ENCODE data around the gene CDH13.

Gene CDH13

GRCh38 chr16:83723901-83724300 is 1097.1 kb downstream of the CDH13 start:
- Histone ChIP-seq H3K4me2 (ENCODE audit: low read length, poor library complexity, severe bottlenecking) (no peak overlapping the region), H3K36me3 (ENCODE audit: control insufficient read depth in 1 of 2, insufficient read depth in 2 of 2, low read depth in 1 of 2, low read length in 2 of 2) (no peaks in the 10 kb centered on the region), H3K4me3 (ENCODE audit: insufficient read depth in 1 of 2, low read depth in 1 of 2, low read length in 2 of 2) (no peak overlapping the region), H2BK5ac (ENCODE audit: low read depth, low read length, poor library complexity, severe bottlenecking) (no peak overlapping the region), H2AFZ (ENCODE audit: low read depth, low read length) (no peak overlapping the region), H3K4ac (ENCODE audit: low read depth in 1 of 2, low read length in 2 of 2) (no peak overlapping the region), H3K9ac (ENCODE audit: low read length) (no peak overlapping the region), H3K27me3 (ENCODE audit: control insufficient read depth in 1 of 2, insufficient read depth in 1 of 2, low read length in 2 of 2) (no peaks in the 10 kb centered on the region), H2BK120ac (ENCODE audit: low read depth, low read length) (no peak overlapping the region), H2AK5ac (ENCODE audit: low read length, severe bottlenecking) (no peak overlapping the region), H3K9me3 (ENCODE audit: control insufficient read depth, low read length) (peaks cover 3% of the 10 kb centered on the region), H2BK12ac (ENCODE audit: low read length in 2 of 2) (no peak overlapping the region), H4K91ac (ENCODE audit: low read length) (no peak overlapping the region), H3K23ac (ENCODE audit: low read length in 2 of 2) (no peak overlapping the region), H4K8ac (ENCODE audit: low read length) (no peak overlapping the region), H3K14ac (ENCODE audit: low read length in 2 of 2) (no peak overlapping the region), H3K18ac (ENCODE audit: low read depth in 1 of 2, low read length in 2 of 2) (no peak overlapping the region), H3K27ac (ENCODE audit: low read length, poor library complexity, severe bottlenecking) (no peak overlapping the region), H3K4me1 (ENCODE audit: control insufficient read depth, insufficient read depth, low read depth, low read length) (peaks cover 11% of the 10 kb centered on the region), H2BK15ac (ENCODE audit: low read depth, poor library complexity, severe bottlenecking) (no peak overlapping the region), H3K79me1 (replicated peaks; ENCODE audit: low read length, poor library complexity, severe bottlenecking) (no peaks in the 10 kb centered on the region)
- no peak for DNase-seq
- 97% methylated on average over 2 of the region's 2 CpGs for WGBS

DNA sequence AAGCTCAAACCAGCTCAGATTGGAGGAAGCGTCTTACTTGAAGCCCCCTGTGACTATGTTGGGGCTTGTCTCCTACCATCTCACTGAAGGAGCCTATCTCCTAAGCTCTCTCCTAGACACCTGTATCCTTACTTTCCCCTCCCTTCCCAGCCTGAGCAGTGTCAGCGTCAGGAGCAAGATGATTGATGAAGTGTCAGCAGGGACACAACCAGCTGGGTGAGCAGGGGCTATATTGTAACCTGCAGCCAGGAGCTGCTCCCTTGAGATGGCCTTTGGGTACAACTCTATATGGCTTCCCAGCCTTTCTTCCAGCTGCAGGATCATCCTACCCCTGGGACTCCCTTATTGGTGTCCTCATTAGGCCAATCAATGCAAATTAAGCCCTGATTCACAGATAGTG is 1097.8 kb downstream of the CDH13 start:
- Histone ChIP-seq H2BK120ac (ENCODE audit: low read depth, low read length) (no peak overlapping the region), H3K14ac (ENCODE audit: low read length in 2 of 2) (no peak overlapping the region), H3K36me3 (ENCODE audit: control insufficient read depth in 1 of 2, insufficient read depth in 2 of 2, low read depth in 1 of 2, low read length in 2 of 2) (no peaks in the 10 kb centered on the region), H4K8ac (ENCODE audit: low read length) (no peak overlapping the region), H4K91ac (ENCODE audit: low read length) (no peak overlapping the region), H3K18ac (ENCODE audit: low read depth in 1 of 2, low read length in 2 of 2) (no peak overlapping the region), H3K27ac (ENCODE audit: low read length, poor library complexity, severe bottlenecking) (no peak overlapping the region), H3K4me1 (ENCODE audit: control insufficient read depth, insufficient read depth, low read depth, low read length) (peaks cover 11% of the 10 kb centered on the region), H2AFZ (ENCODE audit: low read depth, low read length) (no peak overlapping the region), H2BK5ac (ENCODE audit: low read depth, low read length, poor library complexity, severe bottlenecking) (no peak overlapping the region), H3K9ac (ENCODE audit: low read length) (no peak overlapping the region), H3K4me3 (ENCODE audit: insufficient read depth in 1 of 2, low read depth in 1 of 2, low read length in 2 of 2) (no peak overlapping the region), H2AK5ac (ENCODE audit: low read length, severe bottlenecking) (peak overlapping the region; percentile 3), H3K79me1 (replicated peaks; ENCODE audit: low read length, poor library complexity, severe bottlenecking) (no peaks in the 10 kb centered on the region), H3K9me3 (ENCODE audit: control insufficient read depth, low read length) (peaks cover 3% of the 10 kb centered on the region), H3K4ac (ENCODE audit: low read depth in 1 of 2, low read length in 2 of 2) (no peak overlapping the region), H3K4me2 (ENCODE audit: low read length, poor library complexity, severe bottlenecking) (no peak overlapping the region), H3K27me3 (ENCODE audit: control insufficient read depth in 1 of 2, insufficient read depth in 1 of 2, low read length in 2 of 2) (no peaks in the 10 kb centered on the region), H2BK15ac (ENCODE audit: low read depth, poor library complexity, severe bottlenecking) (no peak overlapping the region), H3K23ac (ENCODE audit: low read length in 2 of 2) (no peak overlapping the region), H2BK12ac (ENCODE audit: low read length in 2 of 2) (no peak overlapping the region)
- no peak for DNase-seq
- 90% methylated on average over 2 of the region's 2 CpGs for whole genome bisulfite sequencing

DNA sequence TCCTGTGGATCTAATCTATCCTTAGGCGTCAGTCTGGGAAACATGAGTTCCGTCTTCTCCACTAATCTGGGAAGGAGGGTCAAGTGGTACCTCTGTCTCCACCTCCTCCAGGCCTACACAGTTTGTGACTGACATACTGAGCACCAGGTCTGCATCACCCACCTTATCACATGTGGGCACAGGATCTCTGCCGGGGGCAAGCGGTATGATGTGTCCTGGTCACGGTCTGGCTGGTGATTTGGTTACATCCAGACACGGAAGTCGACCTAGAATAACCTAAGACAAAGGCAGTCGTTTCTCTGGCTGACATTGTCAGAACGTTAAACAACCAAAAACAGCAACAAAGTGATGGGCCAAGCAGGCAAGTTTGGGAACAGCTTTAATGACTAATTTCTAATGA is 1098.5 kb downstream of the CDH13 start:
- no peaks in the 10 kb centered on the region for H3K79me1 ChIP-seq (replicated peaks; ENCODE audit: low read length, poor library complexity, severe bottlenecking)
- no peak for DNase-seq
- peaks cover 3% of the 10 kb centered on the region for H3K9me3 ChIP-seq (ENCODE audit: control insufficient read depth, low read length)
- H4K8ac ChIP-seq (ENCODE audit: low read length), result no peak overlapping the region
- no peak overlapping the region for H2BK15ac ChIP-seq (ENCODE audit: low read depth, poor library complexity, severe bottlenecking)
- H3K27ac ChIP-seq (ENCODE audit: low read length, poor library complexity, severe bottlenecking), result no peak overlapping the region
- no peak overlapping the region for H3K23ac ChIP-seq (ENCODE audit: low read length in 2 of 2)
- no peak overlapping the region for H3K4ac ChIP-seq (ENCODE audit: low read depth in 1 of 2, low read length in 2 of 2)
- H2AK5ac ChIP-seq (ENCODE audit: low read length, severe bottlenecking), result peak overlapping the region; percentile 7
- no peak overlapping the region for H2AFZ ChIP-seq (ENCODE audit: low read depth, low read length)
- no peak overlapping the region for H2BK120ac ChIP-seq (ENCODE audit: low read depth, low read length)
- H3K14ac ChIP-seq (ENCODE audit: low read length in 2 of 2), result no peak overlapping the region
- H3K27me3 ChIP-seq (ENCODE audit: control insufficient read depth in 1 of 2, insufficient read depth in 1 of 2, low read length in 2 of 2), result no peaks in the 10 kb centered on the region
- no peak overlapping the region for H2BK5ac ChIP-seq (ENCODE audit: low read depth, low read length, poor library complexity, severe bottlenecking)
- H3K9ac ChIP-seq (ENCODE audit: low read length), result no peak overlapping the region
- H3K4me3 ChIP-seq (ENCODE audit: insufficient read depth in 1 of 2, low read depth in 1 of 2, low read length in 2 of 2), result no peak overlapping the region
- H3K4me2 ChIP-seq (ENCODE audit: low read length, poor library complexity, severe bottlenecking), result no peak overlapping the region
- H3K36me3 ChIP-seq (ENCODE audit: control insufficient read depth in 1 of 2, insufficient read depth in 2 of 2, low read depth in 1 of 2, low read length in 2 of 2), result no peaks in the 10 kb centered on the region
- H3K18ac ChIP-seq (ENCODE audit: low read depth in 1 of 2, low read length in 2 of 2), result no peak overlapping the region
- H4K91ac ChIP-seq (ENCODE audit: low read length), result no peak overlapping the region
- 94% methylated on average over 8 of the region's 9 CpGs for WGBS
- no peak overlapping the region for H2BK12ac ChIP-seq (ENCODE audit: low read length in 2 of 2)
- peaks cover 11% of the 10 kb centered on the region for H3K4me1 ChIP-seq (ENCODE audit: control insufficient read depth, insufficient read depth, low read depth, low read length)

- Histone ChIP-seq H3K4me1 (ENCODE audit: control insufficient read depth, insufficient read depth, low read depth, low read length) (peaks cover 6% of the 10 kb centered on the region), H2BK12ac (ENCODE audit: low read length in 2 of 2) (no peak overlapping the region), H3K14ac (ENCODE audit: low read length in 2 of 2) (no peak overlapping the region), H2BK15ac (ENCODE audit: low read depth, poor library complexity, severe bottlenecking) (no peak overlapping the region), H4K91ac (ENCODE audit: low read length) (no peak overlapping the region), H2BK5ac (ENCODE audit: low read depth, low read length, poor library complexity, severe bottlenecking) (no peak overlapping the region), H3K18ac (ENCODE audit: low read depth in 1 of 2, low read length in 2 of 2) (no peak overlapping the region), H3K27ac (ENCODE audit: low read length, poor library complexity, severe bottlenecking) (peak overlapping the region; percentile 91), H3K36me3 (ENCODE audit: control insufficient read depth in 1 of 2, insufficient read depth in 2 of 2, low read depth in 1 of 2, low read length in 2 of 2) (no peaks in the 10 kb centered on the region), H3K79me1 (replicated peaks; ENCODE audit: low read length, poor library complexity, severe bottlenecking) (no peaks in the 10 kb centered on the region), H2AK5ac (ENCODE audit: low read length, severe bottlenecking) (no peak overlapping the region), H3K4ac (ENCODE audit: low read depth in 1 of 2, low read length in 2 of 2) (no peak overlapping the region), H2AFZ (ENCODE audit: low read depth, low read length) (no peak overlapping the region), H3K9me3 (ENCODE audit: control insufficient read depth, low read length) (peaks cover 7% of the 10 kb centered on the region), H3K27me3 (ENCODE audit: control insufficient read depth in 1 of 2, insufficient read depth in 1 of 2, low read length in 2 of 2) (no peaks in the 10 kb centered on the region), H3K9ac (ENCODE audit: low read length) (no peak overlapping the region), H2BK120ac (ENCODE audit: low read depth, low read length) (no peak overlapping the region), H3K23ac (ENCODE audit: low read length in 2 of 2) (no peak overlapping the region), H3K4me2 (ENCODE audit: low read length, poor library complexity, severe bottlenecking) (no peak overlapping the region), H4K8ac (ENCODE audit: low read length) (no peak overlapping the region), H3K4me3 (ENCODE audit: insufficient read depth in 1 of 2, low read depth in 1 of 2, low read length in 2 of 2) (no peak overlapping the region)
- DNase-seq, result peak; percentile 91
- 18% methylated on average over 8 of the region's 10 CpGs for WGBS
Observed at GRCh38 chr16:83727018-83727417, 1100.2 kb downstream of the CDH13 start.
